Nephron progenitor cell (in vitro differentiated cells): ENCODE measurements around the gene MYO3B.

Source experiments
- DNase-seq: peaks from one replicate; pipeline ENCODE4 v3.0.0; 2021
- H3K27ac Mint-ChIP-seq: 2 replicates; pipeline ENCODE4 v1.8.0; 2021; ENCODE audit warnings: mild to moderate bottlenecking, moderate library complexity, mixed read lengths
- H3K27me3 Mint-ChIP-seq: 2 replicates; pipeline ENCODE4 v1.8.0; 2021; ENCODE audit warnings: mild to moderate bottlenecking, low read depth, mixed read lengths; ENCODE audit not compliant: poor library complexity
- H3K36me3 Mint-ChIP-seq: 2 replicates; pipeline ENCODE4 v1.8.0; 2021; ENCODE audit warnings: low read depth, mixed read lengths
- H3K4me1 Mint-ChIP-seq: 2 replicates; pipeline ENCODE4 v1.8.0; 2021; ENCODE audit warnings: mixed read lengths
- H3K4me3 Mint-ChIP-seq: 2 replicates; pipeline ENCODE4 v1.8.0; 2021; ENCODE audit warnings: mild to moderate bottlenecking, moderate library complexity, mixed read lengths
- H3K9me3 Mint-ChIP-seq: 2 replicates; pipeline ENCODE4 v1.8.0; 2021; ENCODE audit warnings: mild to moderate bottlenecking, moderate library complexity, mixed read lengths
- TF ChIP-seq, protein P1 (sequence below): fragments of 200-600 bp; sonication (generic); IDR thresholded peaks from 2 replicates; pipeline ENCODE4 v1.5.0; 2021; ENCODE audit warnings: antibody characterized with exemption

MYO3B gene

DNA sequence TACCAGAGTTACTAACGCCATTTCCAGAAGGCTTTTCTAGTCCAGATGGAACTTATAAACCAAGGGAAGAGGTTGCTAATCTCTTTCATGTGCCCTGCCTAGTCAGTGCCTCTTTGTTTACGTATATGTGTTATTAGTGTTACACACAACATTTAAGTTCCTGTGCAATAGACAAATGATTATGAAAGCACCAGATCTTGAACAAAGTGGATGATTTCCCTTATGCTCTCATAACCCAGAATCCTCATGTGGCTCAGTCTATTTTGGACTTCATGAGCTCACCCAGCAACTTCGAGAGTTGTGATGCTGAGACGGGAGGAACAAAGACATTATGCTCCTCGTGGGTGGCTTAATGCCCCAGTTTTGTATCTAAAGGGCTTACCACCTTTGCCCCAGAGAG lies 322.8 kb downstream of the MYO3B start:
- Mint-ChIP-seq H3K36me3 (no peaks in the 10 kb centered on the region), H3K27me3 (no peaks in the 10 kb centered on the region), H3K4me3 (no peak overlapping the region), H3K27ac (no peak overlapping the region), H3K4me1 (peaks cover 72% of the 10 kb centered on the region), H3K9me3 (no peaks in the 10 kb centered on the region)
- no peak for DNase-seq
- TF ChIP-seq, protein P1, sequence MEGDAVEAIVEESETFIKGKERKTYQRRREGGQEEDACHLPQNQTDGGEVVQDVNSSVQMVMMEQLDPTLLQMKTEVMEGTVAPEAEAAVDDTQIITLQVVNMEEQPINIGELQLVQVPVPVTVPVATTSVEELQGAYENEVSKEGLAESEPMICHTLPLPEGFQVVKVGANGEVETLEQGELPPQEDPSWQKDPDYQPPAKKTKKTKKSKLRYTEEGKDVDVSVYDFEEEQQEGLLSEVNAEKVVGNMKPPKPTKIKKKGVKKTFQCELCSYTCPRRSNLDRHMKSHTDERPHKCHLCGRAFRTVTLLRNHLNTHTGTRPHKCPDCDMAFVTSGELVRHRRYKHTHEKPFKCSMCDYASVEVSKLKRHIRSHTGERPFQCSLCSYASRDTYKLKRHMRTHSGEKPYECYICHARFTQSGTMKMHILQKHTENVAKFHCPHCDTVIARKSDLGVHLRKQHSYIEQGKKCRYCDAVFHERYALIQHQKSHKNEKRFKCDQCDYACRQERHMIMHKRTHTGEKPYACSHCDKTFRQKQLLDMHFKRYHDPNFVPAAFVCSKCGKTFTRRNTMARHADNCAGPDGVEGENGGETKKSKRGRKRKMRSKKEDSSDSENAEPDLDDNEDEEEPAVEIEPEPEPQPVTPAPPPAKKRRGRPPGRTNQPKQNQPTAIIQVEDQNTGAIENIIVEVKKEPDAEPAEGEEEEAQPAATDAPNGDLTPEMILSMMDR = no peak

DNA sequence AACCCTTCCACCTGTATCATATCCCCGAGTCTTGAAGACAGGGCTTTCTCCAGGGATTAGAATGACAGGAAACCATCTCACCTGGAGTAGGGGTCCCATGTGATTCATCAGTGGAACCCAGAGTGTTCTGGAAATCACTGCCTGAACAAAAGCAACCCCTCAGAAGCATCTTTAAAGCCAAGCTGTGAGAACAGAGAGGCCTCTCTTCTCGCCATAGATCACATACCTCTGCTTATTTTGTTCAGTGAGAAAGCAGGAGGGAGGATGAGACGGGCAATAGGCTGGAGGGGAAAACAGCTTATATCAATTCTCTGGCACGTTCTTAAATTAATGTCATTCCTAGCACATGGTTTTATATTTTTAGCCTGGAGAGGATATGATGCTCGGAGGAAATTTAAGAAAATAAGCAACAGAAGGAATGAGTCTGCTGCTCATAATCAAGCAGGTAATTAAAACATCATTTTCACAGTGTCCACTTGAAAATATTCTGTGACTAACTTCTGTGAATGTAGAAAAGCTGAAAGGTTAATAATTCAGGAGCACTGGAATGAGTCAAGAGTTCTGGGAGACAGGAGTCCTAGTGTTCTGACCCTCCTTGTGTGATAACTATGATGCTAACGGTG lies 323.6 kb downstream of the MYO3B start:
- no peaks in the 10 kb centered on the region for H3K27me3 Mint-ChIP-seq
- DNase-seq = no peak
- no peaks in the 10 kb centered on the region for H3K9me3 Mint-ChIP-seq
- H3K27ac Mint-ChIP-seq = no peak overlapping the region
- H3K4me1 Mint-ChIP-seq = peaks cover 74% of the 10 kb centered on the region
- TF ChIP-seq, protein P1 = no peak
- no peak overlapping the region for H3K4me3 Mint-ChIP-seq
- no peaks in the 10 kb centered on the region for H3K36me3 Mint-ChIP-seq

DNA sequence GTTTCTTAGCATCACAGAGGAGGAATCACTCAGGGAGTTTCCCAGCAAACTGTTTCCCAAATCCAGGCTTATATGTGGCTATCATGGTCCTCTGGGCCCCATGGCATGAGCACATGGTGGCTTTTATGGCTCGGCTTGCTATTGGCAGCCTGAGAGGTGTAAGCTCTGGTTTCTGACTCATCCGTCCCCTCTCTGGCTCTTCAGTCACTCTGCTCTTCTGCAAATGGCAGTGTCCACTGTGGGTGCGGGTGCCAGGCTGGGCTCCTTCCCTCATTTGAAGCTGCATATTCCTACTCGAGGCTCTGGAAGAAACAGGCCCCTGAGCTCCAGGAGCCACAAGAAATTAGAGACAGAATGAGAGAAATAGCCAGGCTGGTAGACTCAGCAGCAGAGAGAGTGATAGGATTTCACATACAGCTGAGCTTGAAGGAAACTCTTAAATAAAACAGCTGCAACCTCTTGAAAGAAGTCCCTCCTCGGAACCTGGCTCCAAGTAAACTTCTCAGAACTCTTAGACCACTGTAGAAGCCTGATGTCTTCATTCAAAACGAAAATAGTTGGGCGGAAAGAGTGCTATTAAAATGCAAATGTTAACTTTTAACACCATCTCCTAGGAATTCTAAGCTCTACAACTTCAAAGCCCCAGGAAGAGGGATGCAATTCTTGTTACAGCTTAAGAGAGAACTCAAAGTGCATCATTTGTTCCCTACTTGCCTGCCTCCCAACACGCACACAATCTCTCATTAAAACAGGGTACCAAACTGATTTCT lies 324.6 kb downstream of the MYO3B start:
- no peak for DNase-seq
- Mint-ChIP-seq H3K36me3 (no peaks in the 10 kb centered on the region), H3K27me3 (no peaks in the 10 kb centered on the region), H3K27ac (peak overlapping the region; percentile 56), H3K4me1 (peaks cover 84% of the 10 kb centered on the region), H3K4me3 (peak overlapping the region; percentile 5), H3K9me3 (no peaks in the 10 kb centered on the region)
- TF ChIP-seq, protein P1 = no peak

DNA sequence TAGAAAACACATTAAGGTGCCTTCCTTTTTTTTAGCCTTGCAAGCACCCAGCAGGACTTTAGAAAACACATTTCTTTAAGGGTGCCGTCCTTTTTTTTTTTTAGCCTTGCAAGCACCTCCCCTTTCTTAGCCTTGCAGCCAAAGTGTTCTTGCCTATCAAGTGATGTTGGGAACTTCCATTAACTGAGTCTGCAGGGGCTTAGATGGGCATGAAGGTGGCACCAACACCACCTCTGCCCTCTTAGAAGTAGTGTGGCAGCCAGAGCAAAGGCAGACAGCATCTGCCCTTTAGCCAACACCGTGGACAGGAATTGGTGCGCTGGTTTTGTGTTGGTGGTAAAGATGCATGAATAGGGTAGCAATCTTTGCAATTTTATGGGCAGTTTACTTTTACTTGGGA lies 325.6 kb downstream of the MYO3B start:
- H3K36me3 Mint-ChIP-seq = no peaks in the 10 kb centered on the region
- DNase-seq = no peak
- peaks cover 85% of the 10 kb centered on the region for H3K4me1 Mint-ChIP-seq
- H3K4me3 Mint-ChIP-seq = no peak overlapping the region
- H3K27me3 Mint-ChIP-seq = no peaks in the 10 kb centered on the region
- H3K27ac Mint-ChIP-seq = peak overlapping the region; percentile 87
- no peaks in the 10 kb centered on the region for H3K9me3 Mint-ChIP-seq
- TF ChIP-seq, protein P1 = no peak

DNA sequence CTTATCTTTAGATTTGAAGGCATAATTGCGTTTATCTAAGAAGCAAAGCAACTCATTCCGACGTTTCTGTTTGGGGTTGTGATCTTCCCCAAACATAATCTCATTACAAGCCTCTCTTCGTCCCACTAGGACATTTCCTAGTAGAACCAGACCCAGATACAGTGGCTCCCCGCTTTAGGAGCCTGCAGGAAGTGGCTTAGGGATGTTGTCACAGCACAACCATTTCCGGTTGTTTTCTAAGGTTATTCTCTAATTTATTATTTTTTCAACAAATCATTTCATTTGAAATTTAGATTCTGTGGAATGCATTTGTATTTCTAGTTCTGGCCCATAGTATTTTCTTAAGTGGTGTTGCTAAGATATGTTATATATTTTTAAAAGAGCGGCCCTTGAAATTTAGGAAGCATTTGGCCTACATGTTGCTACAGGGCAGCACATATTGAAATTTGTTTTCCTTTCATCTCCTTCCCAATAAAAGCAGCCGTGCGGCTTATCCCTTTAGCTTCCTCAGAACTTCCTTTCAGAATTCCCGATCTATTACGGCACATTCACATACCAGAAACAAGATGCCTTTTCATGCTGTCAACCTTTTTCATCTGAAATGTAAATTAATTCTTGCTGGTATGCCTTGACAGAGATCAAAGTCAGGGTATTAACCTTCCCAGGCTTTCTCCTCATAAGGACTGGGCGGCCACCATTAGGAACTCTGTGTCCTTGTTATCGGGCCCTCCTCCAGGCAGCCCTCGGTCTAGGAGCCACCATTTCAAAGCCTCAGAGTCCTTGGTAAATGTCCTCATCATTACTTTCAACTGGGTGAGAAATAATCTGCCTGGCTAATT lies 326.2 kb downstream of the MYO3B start:
- TF ChIP-seq, protein P1 = no peak
- Mint-ChIP-seq H3K9me3 (no peaks in the 10 kb centered on the region), H3K27me3 (peaks cover 3% of the 10 kb centered on the region), H3K4me1 (peaks cover 78% of the 10 kb centered on the region), H3K4me3 (peak overlapping the region; percentile 67), H3K27ac (peak overlapping the region; percentile 85), H3K36me3 (no peaks in the 10 kb centered on the region)
- DNase-seq = no peak
